T-helper 2 cell treated with Interferon-gamma antibody and Interleukin-4, amounts not matched to agents 100 ng/mL and 5 ng/mL, for 36 hours (primary cell): ENCODE data around the gene NUP214. TPM values are rescaled to one million over a fixed set of nuclear protein-coding genes. Genes with fewer than 3 reads are reported as not detected.
"Not testable (repeated sequence)": the region's sequence is repeated elsewhere in the genome, so short reads cannot be mapped to it uniquely, and the experiment has no call there.

Source experiments
- intact Hi-C: fragments of 100-400 bp; cut with micrococcal nuclease; formaldehyde crosslinking; loops from one replicate; pipeline ENCODE4 v1.15.1; 2023
- total RNA-seq: library from RNA; stranded (reverse); gene quantifications from 2 replicates; pipeline ENCODE4 v1.2.3, GENCODE V29; 2022

NUP214 gene
- total RNA-seq, 1 donor from 2014 or later: 80.3 TPM

DNA sequence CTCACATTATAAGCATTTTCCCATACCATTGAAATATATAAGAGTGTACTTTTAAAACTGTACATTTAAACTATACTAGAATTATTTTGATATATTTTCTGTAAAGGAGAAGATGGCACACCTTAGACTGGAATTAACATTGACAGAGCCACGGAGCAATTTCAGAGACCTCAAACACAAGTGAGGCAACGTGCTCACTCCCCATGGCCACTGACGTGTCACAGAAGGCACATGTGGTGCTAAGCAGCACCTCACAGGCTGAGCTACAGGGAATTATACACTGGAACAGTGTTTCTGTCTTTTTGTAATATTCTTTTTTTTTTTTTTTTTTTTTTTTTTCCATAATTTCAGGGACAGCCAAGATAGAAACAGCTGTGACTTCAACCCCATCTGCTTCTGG lies 66.5 kb downstream of the NUP214 start:
- intact Hi-C loops: no loop called here

DNA sequence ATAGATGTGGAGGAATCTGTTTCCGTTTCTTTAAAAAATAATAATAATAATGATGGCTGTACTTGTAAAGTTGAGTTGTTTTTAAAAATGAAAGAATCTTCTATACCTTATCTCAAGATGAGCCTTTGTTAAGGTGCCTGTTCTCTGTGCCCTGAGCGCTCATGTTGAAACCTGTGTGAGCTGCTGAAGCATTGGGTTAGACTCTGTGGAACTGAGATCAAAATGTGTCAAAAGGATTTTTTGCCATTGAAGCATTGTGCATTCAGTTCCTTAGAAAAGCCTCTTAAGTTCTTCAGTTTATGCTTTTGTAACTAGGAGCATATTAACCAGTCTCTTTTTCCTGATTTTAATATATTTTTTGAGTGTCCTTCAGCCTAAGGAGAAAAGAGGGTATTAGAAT lies 67.7 kb downstream of the NUP214 start:
- intact Hi-C loops: no loop called here

DNA sequence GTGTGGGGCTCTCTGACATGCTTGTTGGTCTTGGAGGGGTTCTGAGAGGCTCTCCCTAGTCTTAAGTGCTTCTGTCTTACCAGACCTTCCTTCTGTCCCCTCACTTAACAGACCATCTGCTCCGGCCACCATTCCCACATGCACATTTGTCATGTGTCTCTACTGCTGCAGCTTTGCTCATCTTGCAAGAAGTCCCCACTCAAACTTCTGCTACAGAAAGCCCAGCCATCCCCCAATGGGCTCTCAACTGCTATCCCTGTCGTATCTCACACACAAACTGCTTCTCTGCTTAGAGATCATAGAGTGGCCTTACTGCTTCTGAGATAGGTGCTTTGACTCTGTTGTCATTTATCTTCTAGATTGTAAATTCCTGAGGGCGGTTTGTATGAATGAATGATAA lies 69.4 kb downstream of the NUP214 start:
- intact Hi-C loops: no loop called here

DNA sequence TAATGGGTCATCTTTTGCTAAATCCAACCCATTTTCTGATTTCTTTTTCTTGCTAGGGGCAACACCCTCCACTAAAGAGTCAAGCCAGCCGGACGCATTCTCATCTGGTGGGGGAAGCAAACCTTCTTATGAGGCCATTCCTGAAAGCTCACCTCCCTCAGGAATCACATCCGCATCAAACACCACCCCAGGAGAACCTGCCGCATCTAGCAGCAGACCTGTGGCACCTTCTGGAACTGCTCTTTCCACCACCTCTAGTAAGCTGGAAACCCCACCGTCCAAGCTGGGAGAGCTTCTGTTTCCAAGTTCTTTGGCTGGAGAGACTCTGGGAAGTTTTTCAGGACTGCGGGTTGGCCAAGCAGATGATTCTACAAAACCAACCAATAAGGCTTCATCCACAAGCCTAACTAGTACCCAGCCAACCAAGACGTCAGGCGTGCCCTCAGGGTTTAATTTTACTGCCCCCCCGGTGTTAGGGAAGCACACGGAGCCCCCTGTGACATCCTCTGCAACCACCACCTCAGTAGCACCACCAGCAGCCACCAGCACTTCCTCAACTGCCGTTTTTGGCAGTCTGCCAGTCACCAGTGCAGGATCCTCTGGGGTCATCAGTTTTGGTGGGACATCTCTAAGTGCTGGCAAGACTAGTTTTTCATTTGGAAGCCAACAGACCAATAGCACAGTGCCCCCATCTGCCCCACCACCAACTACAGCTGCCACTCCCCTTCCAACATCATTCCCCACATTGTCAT lies 72.0 kb downstream of the NUP214 start:
- intact Hi-C loops: no loop called here

DNA sequence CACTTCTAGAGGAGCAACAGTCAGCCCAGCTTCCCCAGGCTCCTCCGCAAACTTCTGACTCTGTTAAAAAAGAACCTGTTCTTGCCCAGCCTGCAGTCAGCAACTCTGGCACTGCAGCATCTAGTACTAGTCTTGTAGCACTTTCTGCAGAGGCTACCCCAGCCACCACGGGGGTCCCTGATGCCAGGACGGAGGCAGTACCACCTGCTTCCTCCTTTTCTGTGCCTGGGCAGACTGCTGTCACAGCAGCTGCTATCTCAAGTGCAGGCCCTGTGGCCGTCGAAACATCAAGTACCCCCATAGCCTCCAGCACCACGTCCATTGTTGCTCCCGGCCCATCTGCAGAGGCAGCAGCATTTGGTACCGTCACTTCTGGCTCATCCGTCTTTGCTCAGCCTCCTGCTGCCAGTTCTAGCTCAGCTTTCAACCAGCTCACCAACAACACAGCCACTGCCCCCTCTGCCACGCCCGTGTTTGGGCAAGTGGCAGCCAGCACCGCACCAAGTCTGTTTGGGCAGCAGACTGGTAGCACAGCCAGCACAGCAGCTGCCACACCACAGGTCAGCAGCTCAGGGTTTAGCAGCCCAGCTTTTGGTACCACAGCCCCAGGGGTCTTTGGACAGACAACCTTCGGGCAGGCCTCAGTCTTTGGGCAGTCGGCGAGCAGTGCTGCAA lies 72.8 kb downstream of the NUP214 start:
- intact Hi-C loops: no loop called here

DNA sequence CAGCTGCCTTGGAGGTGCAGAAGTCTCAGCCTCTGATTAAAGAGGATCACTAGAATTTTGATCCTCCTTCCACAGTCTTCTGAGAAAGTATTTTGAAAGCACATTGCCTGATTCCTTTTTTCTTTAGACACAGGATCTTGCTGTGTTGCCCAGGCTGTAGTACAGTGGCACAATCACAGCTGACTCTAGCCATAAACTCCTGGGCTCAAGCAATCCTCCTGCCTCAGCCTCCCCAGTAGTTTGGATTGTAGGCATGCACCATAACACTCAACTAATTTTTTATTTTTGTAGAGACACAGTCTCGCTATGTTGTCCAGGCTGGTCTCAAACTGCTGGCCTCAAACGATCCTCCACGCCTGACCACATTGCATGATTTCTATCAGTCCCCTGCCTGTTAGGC lies 76.5 kb downstream of the NUP214 start:
- intact Hi-C loops: no loop called here

DNA sequence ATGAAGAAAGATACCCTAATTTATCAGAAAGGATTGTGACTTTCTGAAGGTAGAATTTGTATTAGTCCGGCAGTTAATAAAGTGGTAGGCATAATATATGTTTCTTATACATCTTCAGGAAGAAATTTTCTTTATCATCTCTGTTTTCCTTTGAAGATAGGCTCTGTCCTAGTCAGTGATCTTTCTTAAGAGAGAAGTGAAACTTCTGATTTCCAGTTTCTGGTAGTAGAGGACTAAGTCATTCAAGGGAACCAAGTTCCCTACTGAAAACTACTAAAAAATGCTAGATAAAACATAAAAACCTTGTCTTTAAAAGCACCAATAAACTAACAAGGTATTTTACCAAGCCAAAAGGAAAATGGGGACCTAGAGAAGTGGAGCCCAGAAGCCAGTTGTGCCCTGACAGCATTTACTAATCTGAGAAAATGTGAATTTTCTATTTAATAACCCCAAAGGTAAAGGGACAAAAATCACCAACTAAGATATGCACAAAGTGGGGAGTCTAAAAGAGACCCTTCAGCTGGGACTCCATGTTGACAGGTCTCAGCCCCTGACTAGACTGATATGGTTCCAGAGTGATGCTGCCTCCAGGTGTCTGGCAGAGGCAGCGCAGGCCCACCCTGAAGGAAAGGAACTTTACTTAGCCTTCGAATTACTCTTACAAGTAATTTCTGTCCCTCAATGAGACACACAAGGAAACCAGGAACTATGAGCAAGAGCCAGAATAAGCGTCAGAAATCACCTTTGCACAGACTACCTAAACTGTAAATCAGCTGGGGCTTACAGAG lies 78.2 kb downstream of the NUP214 start:
- intact Hi-C loops: no loop called here

DNA sequence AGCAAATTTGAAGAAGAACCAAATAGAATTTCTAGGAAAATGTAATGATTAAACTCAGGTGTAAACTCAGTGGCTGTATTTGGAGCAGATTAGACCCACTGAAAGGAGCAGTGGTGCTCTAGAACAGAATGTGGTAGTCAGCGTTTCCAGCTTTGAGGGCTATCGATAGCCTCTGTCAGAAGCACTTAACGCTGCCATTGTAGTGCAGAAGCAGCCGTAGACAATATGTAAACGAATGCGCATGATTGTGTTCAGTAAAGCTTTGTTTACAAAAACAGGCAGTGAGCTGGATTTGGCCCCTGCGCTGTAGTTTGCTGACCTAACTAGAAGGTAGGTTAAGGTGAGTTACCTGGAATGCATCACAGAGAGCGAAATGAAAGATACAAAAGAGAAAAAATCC lies 78.9 kb downstream of the NUP214 start:
- intact Hi-C loops: no loop called here

DNA sequence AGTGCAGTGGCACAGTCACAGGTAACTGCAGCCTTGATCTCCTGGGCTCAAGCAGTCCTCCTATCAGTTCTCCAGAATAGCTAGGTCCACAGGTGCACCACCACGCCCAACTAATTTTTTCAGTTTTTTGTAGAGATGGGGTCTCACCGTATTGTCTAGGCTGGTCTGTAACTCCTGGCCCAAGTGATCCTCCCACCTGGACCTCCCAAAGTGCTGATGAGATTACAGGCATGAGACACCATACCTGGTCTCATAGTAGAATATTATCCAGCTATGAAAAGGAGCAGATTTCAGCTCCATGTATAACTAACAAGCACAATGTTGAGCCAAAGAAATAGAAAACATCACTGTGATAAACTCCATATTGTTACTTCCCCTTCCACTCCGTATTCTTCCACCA lies 81.1 kb downstream of the NUP214 start:
- intact Hi-C loops: no loop called here

DNA sequence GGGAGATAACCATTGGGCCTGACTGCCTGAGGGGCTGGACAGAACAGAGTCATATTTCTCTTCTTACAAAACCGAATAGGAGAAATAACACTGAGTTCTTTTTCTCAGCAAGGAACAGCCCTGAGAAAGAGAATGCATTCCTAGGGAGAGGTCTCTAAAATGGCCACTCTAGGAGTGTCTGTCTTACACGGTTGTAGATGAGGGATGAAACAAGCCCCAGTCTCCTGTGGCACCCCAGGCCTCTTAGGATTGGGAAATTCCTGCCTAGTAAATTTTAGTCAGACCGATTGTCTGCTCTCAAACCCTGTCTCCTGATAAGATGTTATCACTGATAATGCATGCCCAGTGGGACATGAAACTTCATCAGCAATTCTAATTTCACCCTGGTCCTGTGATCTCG lies 86.5 kb downstream of the NUP214 start:
- intact Hi-C loops: not testable (repeated sequence)

DNA sequence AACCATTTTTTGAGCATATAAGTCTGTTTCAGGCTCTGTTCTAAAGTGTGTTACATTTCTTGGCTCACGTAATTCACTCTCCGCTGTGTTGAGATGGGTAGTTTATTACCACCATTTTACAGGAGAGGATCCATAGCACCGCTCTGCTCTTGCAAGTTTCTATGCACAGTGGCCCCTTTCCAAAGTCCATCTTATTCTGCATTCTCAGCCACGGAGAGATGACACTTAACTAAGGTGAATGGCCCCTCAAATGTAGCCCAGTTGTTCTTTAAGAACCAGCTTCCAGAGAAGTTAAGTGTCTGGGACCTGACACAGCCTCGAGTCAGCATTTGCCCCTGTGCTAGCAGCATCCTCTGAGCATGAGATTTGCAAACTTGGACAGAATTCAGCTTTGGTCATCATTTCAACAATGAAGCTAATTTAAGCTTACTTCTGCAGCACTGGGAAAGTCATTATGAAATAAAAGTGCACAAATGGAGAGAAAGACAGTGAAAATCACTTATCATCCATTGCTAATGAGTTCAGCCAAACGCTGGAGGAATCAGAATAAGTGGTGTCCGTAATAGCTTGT lies 89.0 kb downstream of the NUP214 start:
- intact Hi-C loops: no loop called here

DNA sequence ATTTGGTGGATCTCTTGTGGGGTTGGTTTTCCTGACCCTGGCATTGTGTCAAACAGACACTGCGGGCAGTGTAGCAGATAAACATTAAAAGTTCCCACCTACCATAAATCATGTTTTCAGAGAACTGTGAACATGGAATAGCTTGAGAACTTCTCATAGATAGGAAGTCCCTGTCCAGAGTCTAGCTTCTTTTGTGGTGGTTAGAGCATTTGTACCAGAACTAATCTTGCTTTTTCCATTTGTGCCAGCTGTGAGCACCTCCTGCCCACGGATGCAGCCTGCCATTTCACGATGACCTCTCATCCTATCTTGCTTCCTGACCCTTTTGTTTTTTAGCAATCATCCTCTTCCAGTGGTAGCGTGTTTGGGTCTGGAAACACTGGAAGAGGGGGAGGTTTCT lies 89.5 kb downstream of the NUP214 start:
- intact Hi-C loops: no loop called here

DNA sequence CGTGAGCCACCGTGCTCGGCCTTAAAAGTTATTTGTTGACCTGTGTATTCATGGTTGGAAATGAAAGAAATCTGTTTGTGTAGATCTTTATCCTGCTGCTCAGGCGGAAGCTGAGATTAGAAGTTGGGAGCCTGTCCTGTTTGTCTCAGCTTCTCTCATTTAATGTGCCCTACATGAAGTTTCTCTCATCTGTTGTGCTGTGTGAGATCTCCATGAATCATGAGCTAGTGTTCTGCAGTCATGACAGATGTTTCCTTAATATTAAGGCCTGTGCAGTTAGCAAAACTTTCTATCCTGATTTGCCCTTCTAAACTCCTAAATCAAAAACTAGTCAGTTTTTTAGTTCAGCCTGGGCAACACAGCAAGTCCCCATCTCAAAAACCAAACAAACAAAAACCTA lies 91.4 kb downstream of the NUP214 start:
- intact Hi-C loops: no loop called here

DNA sequence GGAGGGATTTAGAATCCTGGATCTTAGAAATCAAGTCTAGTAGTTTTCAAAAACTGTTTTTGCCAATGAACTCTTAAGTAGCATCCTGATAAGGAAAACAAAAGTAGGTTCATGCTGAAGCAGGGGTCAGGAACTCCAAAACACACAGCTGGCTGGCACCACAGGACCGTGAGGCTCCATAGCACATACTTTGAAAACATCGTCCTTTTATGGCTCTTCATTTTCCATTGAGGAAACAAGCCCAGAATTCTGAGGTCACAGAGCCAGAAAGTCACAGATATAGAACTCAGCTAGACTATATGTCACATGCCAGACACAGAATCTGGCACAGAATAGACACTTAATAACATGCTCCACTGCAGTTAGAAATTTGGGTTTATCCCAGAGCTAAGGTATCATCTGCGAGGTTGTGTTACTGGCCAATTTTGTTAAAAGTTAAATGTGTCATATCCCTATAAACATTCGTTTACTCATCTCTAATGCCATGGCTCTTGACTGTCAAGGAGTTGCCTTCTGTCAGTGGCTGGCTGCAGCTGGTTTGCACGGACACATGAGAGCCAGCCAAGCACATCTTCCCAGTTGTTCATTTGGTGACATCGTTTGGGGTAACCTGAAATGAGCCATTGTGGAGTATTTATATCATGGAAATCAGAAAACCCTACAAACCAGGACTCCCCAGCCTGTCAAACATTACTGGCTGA lies 92.1 kb downstream of the NUP214 start:
- intact Hi-C loops: no loop called here

DNA sequence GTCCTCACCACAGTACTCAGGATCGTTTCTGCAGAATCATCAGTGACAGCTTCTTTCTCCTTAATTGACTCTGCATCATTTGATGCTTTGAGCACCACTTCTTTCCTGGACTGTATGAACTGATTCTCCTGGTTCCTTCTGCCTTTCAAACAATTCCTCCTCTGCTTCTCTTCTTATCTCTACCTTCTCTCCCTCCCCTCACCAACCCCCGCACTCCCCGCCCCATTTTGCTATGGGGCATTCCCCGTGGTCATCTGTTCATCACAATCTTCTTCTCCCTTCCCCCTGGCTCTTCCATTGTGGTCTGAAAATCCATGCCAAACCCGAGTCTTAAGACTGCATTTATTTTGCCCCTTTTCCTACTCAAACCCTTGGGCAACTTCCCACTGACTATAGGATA lies 93.0 kb downstream of the NUP214 start:
- intact Hi-C loops: no loop called here

DNA sequence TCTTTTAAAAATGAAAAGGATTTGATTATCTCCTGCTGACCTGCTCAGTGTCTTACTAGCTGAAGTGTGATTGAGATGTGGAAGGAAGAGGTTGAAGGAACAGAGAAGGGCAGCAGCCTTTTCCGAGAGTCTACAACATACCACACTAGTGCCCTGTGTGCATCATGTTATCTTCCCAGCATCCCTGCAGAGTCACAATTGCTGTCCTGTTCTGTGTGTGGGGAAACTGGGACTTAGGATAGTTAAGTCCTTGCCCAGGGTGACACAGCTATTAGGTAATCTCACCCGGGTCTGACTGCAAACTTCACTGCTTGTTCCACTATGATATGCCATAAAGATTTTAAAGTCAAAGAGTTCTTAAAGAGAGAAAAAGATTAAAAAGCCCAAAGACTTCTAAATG lies 95.1 kb downstream of the NUP214 start:
- intact Hi-C loops: no loop called here

DNA sequence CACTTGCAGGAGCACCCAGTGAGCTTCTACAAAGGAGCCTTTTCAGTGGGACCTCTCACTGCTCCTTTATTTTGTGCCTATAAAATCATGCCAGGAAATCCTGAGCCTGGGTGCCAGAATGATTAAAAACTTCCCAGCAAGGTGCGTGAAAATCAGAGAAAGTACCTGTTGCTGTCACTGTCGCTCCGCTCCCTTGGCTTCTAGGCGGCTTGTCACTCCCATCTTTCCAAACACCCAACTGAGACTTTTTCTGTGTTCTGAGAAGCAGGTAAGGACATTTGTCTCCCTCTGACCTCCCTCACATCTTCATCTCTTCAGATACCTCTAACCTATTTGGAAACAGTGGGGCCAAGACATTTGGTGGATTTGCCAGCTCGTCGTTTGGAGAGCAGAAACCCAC lies 97.1 kb downstream of the NUP214 start:
- intact Hi-C loops: no loop called here

DNA sequence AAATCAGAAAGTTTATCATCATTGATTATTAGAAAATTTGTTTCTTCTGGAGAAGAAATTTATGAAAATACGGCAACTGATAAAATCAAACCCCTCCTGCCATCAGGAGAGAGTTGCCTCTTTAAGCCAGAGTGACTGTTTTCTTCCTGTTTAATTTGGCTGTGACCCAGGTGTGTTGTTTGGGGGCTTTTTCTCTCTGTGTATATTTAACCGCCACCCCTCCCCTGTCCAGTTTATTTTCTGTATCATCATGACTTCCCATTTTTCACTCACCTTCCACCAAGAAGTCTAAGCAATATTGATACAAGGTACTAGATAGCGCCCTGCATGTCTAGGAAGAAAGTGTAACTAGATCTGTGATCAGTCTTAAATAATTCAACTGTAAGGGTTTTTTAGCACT lies 100.8 kb downstream of the NUP214 start:
- intact Hi-C loops: no loop called here

DNA sequence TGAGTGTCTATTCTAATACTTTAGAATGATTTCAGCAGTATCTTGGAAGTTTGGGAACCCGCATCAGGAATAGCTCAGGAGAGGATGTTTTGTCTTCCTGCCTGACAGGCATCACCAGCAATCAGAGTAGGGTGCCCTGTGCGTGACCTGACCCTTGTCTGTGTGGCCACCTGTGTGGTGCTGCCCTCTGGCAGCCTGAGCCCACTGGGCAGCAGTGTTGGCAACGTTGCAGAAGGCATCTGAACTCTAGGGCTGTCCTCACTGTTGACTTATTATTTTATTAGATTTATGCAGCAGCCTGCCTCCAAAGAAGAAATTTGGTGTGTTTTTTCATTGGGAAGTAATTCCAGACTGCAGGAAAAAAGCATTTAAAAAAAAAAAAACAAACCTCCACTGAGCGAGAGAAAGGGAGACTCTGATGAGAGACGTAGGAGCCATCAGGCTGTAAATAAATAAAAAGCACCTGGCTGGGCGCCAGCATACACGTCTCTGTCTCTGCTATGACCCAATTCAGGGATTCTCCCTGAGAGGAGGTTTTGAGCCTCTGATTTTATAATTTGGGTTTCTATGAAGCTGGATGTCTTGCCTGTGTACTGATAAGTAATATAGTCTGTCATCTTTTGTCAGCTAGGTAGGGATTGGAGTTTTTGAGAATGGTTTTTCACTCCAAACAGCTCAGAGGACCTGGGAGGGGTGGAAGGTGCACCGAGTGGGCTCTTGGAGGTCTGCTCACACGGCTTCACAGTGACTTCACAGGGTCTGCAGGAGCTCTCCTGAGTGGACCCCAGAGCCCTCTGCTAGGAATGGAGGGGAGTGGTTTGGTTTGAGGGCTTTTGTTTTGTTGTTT lies 101.9 kb downstream of the NUP214 start:
- intact Hi-C loops: no loop called here

DNA sequence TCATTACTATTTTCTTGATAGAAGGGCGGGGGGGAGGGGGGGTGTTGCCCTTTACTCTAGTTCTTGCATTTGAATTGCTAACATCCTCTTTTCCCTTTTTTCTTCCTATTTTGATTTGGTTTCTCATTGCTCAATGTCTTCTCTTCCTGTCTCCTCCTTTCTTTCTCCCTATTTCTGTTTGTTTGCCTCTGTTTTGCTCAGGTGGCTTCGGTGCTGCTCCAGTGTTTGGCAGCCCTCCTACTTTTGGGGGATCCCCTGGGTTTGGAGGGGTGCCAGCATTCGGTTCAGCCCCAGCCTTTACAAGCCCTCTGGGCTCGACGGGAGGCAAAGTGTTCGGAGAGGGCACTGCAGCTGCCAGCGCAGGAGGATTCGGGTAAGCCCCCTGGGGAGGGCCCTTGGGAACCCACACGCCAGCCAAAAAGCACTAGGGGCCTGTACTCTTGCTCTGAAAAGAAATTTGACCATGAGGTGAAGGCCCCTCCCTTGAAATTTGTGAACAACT lies 102.6 kb downstream of the NUP214 start:
- intact Hi-C loops: no loop called here
